CD14-positive monocyte (primary cell): ENCODE measurements around the gene KCNMA1. TPM values are rescaled to one million over a fixed set of nuclear protein-coding genes. Genes with fewer than 3 reads are reported as not detected.

Experiments used
- DNase-seq, 3 donors: peaks; one replicate each; pipeline ENCODE4 v3.0.0-alpha.2; 2011 to 2022
- H2AFZ ChIP-seq: 2 replicates; pipeline ENCODE4 v1.6.0; 2012; ENCODE audit warnings: mild to moderate bottlenecking, low read depth, low read length, inconsistent platforms; ENCODE audit not compliant: insufficient read depth, poor library complexity, severe bottlenecking
- H3K27ac ChIP-seq, 2 donors: 1 replicate in 1 of 2; 2 replicates in 1 of 2; pipeline ENCODE4 v1.5.1; 2012 to 2013; ENCODE audit warnings: low read length in 2 of 2, control low read depth in 1 of 2, inconsistent platforms in 1 of 2, low read depth in 1 of 2, mild to moderate bottlenecking in 1 of 2
- H3K27me3 ChIP-seq, 2 donors: one replicate each; pipeline versions ENCODE4 v1.6.0 to v1.6.1; 2011 to 2013; ENCODE audit warnings: low read length in 2 of 2; ENCODE audit not compliant: control insufficient read depth in 2 of 2, insufficient read depth in 2 of 2
- H3K36me3 ChIP-seq, 2 donors: replicated peaks in 1 of 2; 1 replicate in 1 of 2; 2 replicates in 1 of 2; pipeline versions ENCODE4 v1.5.1 to v1.6.1; 2012 to 2013; ENCODE audit warnings: low read length in 2 of 2, control low read depth in 1 of 2, inconsistent platforms in 1 of 2, mild to moderate bottlenecking in 1 of 2; ENCODE audit not compliant: insufficient read depth in 2 of 2, control insufficient read depth in 1 of 2
- H3K4me1 ChIP-seq, 2 donors: 1 replicate in 1 of 2; 2 replicates in 1 of 2; pipeline versions ENCODE4 v1.5.1 to v1.6.1; 2012 to 2013; ENCODE audit warnings: low read length in 2 of 2, control low read depth in 1 of 2, inconsistent platforms in 1 of 2, mild to moderate bottlenecking in 1 of 2, moderate library complexity in 1 of 2; ENCODE audit not compliant: insufficient read depth in 2 of 2, control insufficient read depth in 1 of 2
- H3K4me2 ChIP-seq: replicated peaks from 2 replicates; pipeline ENCODE3; 2012; ENCODE audit warnings: low read length, moderate library complexity, mild to moderate bottlenecking; ENCODE audit not compliant: poor library complexity, severe bottlenecking; ENCODE audit errors: extremely low read depth
- H3K4me3 ChIP-seq, 3 experiments: fragments of 200-600 bp in 1 of 3; sonication (generic) in 1 of 3; replicated peaks in 1 of 3; 1 replicate in 2 of 3; 2 replicates in 1 of 3; pipeline ENCODE4 v1.5.1; 2011 to 2013; ENCODE audit warnings: low read length in 3 of 3, mild to moderate bottlenecking in 3 of 3, control low read depth in 2 of 3, low read depth in 2 of 3, inconsistent platforms in 1 of 3, moderate library complexity in 1 of 3
- H3K79me2 ChIP-seq: 2 replicates; pipeline ENCODE4 v1.6.0; 2012; ENCODE audit warnings: mild to moderate bottlenecking, control low read depth, inconsistent platforms, low read length, moderate library complexity; ENCODE audit not compliant: insufficient read depth
- H3K9ac ChIP-seq: 2 replicates; pipeline ENCODE4 v1.6.0; 2017; ENCODE audit warnings: low read length, mild to moderate bottlenecking; ENCODE audit not compliant: insufficient read depth, poor library complexity, severe bottlenecking
- H3K9me3 ChIP-seq, 2 donors: replicated peaks in 1 of 2; 1 replicate in 1 of 2; 2 replicates in 1 of 2; pipeline versions ENCODE4 v1.5.1 to v1.6.1; 2012 to 2013; ENCODE audit warnings: low read length in 2 of 2, control low read depth in 1 of 2; ENCODE audit not compliant: control insufficient read depth in 1 of 2, insufficient read depth in 1 of 2
- H4K20me1 ChIP-seq: 2 replicates; pipeline ENCODE4 v1.6.0; 2012; ENCODE audit warnings: mild to moderate bottlenecking, low read length, control low read depth, moderate library complexity; ENCODE audit not compliant: insufficient read depth
- H3K27ac Mint-ChIP-seq, 7 donors: one replicate each; pipeline ENCODE4 v1.8.0; 2020; ENCODE audit warnings: mild to moderate bottlenecking in 7 of 7, mixed read lengths in 7 of 7, moderate library complexity in 6 of 7, inconsistent platforms in 2 of 7
- H3K27me3 Mint-ChIP-seq, 3 donors: one replicate each; pipeline ENCODE4 v1.8.0; 2021 to 2022; ENCODE audit warnings: low read depth in 3 of 3, mild to moderate bottlenecking in 3 of 3, mixed read lengths in 3 of 3, moderate library complexity in 3 of 3, inconsistent platforms in 1 of 3
- H3K36me3 Mint-ChIP-seq, 2 donors: one replicate each; pipeline ENCODE4 v1.8.0; 2020; ENCODE audit warnings: mixed read lengths in 2 of 2, inconsistent platforms in 1 of 2, mild to moderate bottlenecking in 1 of 2
- H3K4me1 Mint-ChIP-seq: one replicate; pipeline ENCODE4 v1.8.0; 2020; ENCODE audit warnings: mild to moderate bottlenecking, mixed read lengths
- H3K4me3 Mint-ChIP-seq, 2 donors: one replicate each; pipeline ENCODE4 v1.8.0; 2020; ENCODE audit warnings: mild to moderate bottlenecking in 2 of 2, mixed read lengths in 2 of 2, moderate library complexity in 1 of 2
- H3K9me3 Mint-ChIP-seq, 7 donors: one replicate each; pipeline ENCODE4 v1.8.0; 2020 to 2022; ENCODE audit warnings: mixed read lengths in 7 of 7, mild to moderate bottlenecking in 6 of 7, moderate library complexity in 6 of 7, inconsistent platforms in 2 of 7
- WGBS: methylation state at CpG from one replicate; pipeline ENCODE4 v1.1.5; 2013; ENCODE audit warnings: missing lambda C conversion rate; ENCODE audit not compliant: insufficient coverage; 5-methylcytosine and 5-hydroxymethylcytosine counted together
- intact Hi-C, 2 donors: fragments of 100-400 bp; cut with micrococcal nuclease; formaldehyde crosslinking; loops; one replicate each; pipeline versions ENCODE4 v1.15.0 to v1.15.1; 2023
- polyA plus RNA-seq, 3 donors: library from polyadenylated mRNA; depleted of rRNA in 1 of 3; unstranded in 2 of 3; stranded (reverse) in 1 of 3; fragments of 300-500 nt in 2 of 3; fragments of >200 nt in 1 of 3; fragmentation: Illumina TruSeq in 2 of 3; gene quantifications; 1 replicate in 2 of 3; 2 replicates in 1 of 3; pipeline ENCODE4 v1.2.3, GENCODE V29; 2012 to 2021
- TF ChIP-seq, protein P1 (sequence below): fragments of 200-600 bp; IDR thresholded peaks from one replicate; pipeline ENCODE4 v1.8.0; 2022; ENCODE audit warnings: antibody characterized with exemption, mild to moderate bottlenecking

KCNMA1 gene
- polyA plus RNA-seq, 3 donors: 0.11 to 1.0 TPM; not detected in 1

DNA sequence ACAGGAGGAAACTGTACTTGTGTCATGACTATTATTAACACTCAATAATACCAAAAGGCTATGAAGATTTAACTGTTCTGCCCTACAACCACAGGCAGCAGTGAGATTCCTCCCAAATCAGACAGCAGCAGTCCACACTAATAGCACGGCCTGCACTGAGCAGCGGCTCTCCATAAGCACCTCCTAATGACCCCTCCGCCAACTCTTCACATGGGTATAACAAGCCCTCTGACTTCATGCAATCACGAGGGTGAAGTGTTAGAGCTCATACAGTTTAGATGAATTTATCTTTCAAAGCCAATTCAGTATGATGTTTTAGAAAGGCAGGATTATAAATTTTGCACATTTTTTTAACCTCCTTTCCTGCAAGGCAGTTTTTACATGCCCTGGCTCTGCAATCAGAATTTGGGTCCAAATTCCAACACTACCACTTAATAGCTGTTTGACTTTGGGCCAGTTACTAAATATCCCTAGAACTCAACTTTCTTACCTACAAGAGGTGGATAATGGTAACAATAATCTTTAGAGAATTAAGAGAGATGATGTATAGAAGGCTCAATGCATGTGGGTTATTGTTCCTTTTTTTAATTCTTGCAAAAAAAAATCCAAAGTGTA lies 617.1 kb downstream of the KCNMA1 start:
- TF ChIP-seq, protein P1, sequence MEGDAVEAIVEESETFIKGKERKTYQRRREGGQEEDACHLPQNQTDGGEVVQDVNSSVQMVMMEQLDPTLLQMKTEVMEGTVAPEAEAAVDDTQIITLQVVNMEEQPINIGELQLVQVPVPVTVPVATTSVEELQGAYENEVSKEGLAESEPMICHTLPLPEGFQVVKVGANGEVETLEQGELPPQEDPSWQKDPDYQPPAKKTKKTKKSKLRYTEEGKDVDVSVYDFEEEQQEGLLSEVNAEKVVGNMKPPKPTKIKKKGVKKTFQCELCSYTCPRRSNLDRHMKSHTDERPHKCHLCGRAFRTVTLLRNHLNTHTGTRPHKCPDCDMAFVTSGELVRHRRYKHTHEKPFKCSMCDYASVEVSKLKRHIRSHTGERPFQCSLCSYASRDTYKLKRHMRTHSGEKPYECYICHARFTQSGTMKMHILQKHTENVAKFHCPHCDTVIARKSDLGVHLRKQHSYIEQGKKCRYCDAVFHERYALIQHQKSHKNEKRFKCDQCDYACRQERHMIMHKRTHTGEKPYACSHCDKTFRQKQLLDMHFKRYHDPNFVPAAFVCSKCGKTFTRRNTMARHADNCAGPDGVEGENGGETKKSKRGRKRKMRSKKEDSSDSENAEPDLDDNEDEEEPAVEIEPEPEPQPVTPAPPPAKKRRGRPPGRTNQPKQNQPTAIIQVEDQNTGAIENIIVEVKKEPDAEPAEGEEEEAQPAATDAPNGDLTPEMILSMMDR: no peak
- no peaks in the 10 kb centered on the region for H3K9me3 ChIP-seq
- Mint-ChIP-seq H3K27me3 (peaks cover 2 to 6% (median 3%) of the 10 kb centered on the region in 3 donors), H3K4me1 (peaks cover 6% of the 10 kb centered on the region), H3K36me3 (no peaks in the 10 kb centered on the region), H3K27ac (no peak overlapping the region), H3K9me3 (no peaks in the 10 kb centered on the region), H3K4me3 (no peak overlapping the region)
- no peak overlapping the region for H3K9ac ChIP-seq
- no peaks in the 10 kb centered on the region for H3K4me1 ChIP-seq
- no peak overlapping the region for H2AFZ ChIP-seq
- H4K20me1 ChIP-seq: no peaks in the 10 kb centered on the region
- intact Hi-C loops: no loop called here
- no peak for DNase-seq
- no peaks in the 10 kb centered on the region for H3K79me2 ChIP-seq
- WGBS: no CpG with 5 or more reads among the region's 4 CpGs
- no peak overlapping the region for H3K4me2 ChIP-seq
- no peak overlapping the region for H3K27ac ChIP-seq
- H3K4me3 ChIP-seq: no peak overlapping the region
- H3K27me3 ChIP-seq: no peaks in the 10 kb centered on the region
- no peaks in the 10 kb centered on the region for H3K36me3 ChIP-seq

DNA sequence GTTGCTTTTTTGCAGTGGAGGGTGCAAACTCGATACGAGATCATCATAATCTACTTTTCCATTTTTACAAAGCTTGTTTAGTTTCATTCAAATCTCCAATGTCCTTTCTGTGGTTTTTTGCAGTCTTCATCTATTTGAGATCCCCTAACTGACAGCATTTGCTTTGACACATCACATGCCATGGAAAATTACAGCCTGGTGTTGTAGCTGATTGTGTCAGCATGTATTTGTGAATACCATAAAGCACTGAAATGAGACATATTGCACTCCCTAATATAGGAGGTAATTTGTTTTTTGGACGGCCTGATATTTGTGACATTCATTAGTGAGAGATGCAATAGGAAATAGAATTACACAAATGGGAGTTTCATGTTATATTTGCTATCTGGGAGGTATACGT lies 620.8 kb downstream of the KCNMA1 start:
- no peaks in the 10 kb centered on the region for H3K79me2 ChIP-seq
- DNase-seq: no peak
- Mint-ChIP-seq H3K27ac (no peak overlapping the region), H3K27me3 (peaks cover 4 to 5% (median 5%) of the 10 kb centered on the region in 3 donors), H3K36me3 (no peaks in the 10 kb centered on the region), H3K9me3 (peaks cover 0 to 2% (median 0%) of the 10 kb centered on the region in 7 donors), H3K4me3 (peak overlapping the region in 1 of 2 donors; percentile 1), H3K4me1 (no peaks in the 10 kb centered on the region)
- no peak overlapping the region for H3K4me2 ChIP-seq
- H3K9ac ChIP-seq: no peak overlapping the region
- H3K27ac ChIP-seq: no peak overlapping the region
- no peaks in the 10 kb centered on the region for H4K20me1 ChIP-seq
- intact Hi-C loops: no loop called here
- H3K27me3 ChIP-seq: no peaks in the 10 kb centered on the region
- 100% methylated on average over 2 of the region's 4 CpGs for WGBS
- no peaks in the 10 kb centered on the region for H3K9me3 ChIP-seq
- H3K4me1 ChIP-seq: no peaks in the 10 kb centered on the region
- H2AFZ ChIP-seq: no peak overlapping the region
- TF ChIP-seq, protein P1: no peak
- no peaks in the 10 kb centered on the region for H3K36me3 ChIP-seq
- H3K4me3 ChIP-seq: no peak overlapping the region
